Prostate gland (tissue), 2 donors: ENCODE measurements around the gene SPPL3. TPM values are rescaled to one million over a fixed set of nuclear protein-coding genes. Genes with fewer than 3 reads are reported as not detected.

Source experiments
- DNase-seq: peaks from one replicate; pipeline ENCODE4 v3.0.0-alpha.2; 2019; ENCODE audit warnings: low spot score
- H3K27ac ChIP-seq, 2 donors: fragments of 200-600 bp; sonication (generic); 2 replicates each; pipeline ENCODE4 v1.5.1; 2017 to 2019
- H3K27me3 ChIP-seq: fragments of 200-600 bp; sonication (generic); replicated peaks from 2 replicates; pipeline ENCODE4 v1.5.1; 2019; ENCODE audit not compliant: insufficient read depth
- H3K36me3 ChIP-seq, 2 donors: fragments of 200-600 bp; sonication (generic); 1 replicate in 1 of 2; 2 replicates in 1 of 2; pipeline versions ENCODE4 v1.5.1 to v1.8.1; 2017 to 2019
- H3K4me1 ChIP-seq: fragments of 200-600 bp; sonication (generic); replicated peaks from 2 replicates; pipeline ENCODE4 v1.5.1; 2019
- H3K4me3 ChIP-seq, 2 donors: fragments of 200-600 bp; sonication (generic); 2 replicates each; pipeline ENCODE4 v1.5.1; 2017 to 2019
- H3K9me3 ChIP-seq: fragments of 200-600 bp; sonication (generic); 2 replicates; pipeline ENCODE4 v1.5.1; 2017
- CTCF ChIP-seq, 4 experiments: fragments of 200-600 bp in 2 of 4; fragments of 450-650 bp in 2 of 4; sonication (generic) in 2 of 4; IDR thresholded peaks; 1 replicate in 3 of 4; 2 replicates in 1 of 4; pipeline ENCODE4 v1.5.1; 2016 to 2019; ENCODE audit warnings: antibody characterized with exemption in 4 of 4, mild to moderate bottlenecking in 2 of 4, moderate library complexity in 2 of 4
- POLR2A ChIP-seq: fragments of 450-650 bp; IDR thresholded peaks from one replicate; pipeline ENCODE4 v1.6.1; 2016; ENCODE audit warnings: antibody characterized with exemption, mild to moderate bottlenecking
- POLR2AphosphoS5 ChIP-seq: sonication (generic); formaldehyde crosslinking; IDR thresholded peaks from one replicate; pipeline ENCODE4 v1.6.1; 2017; ENCODE audit warnings: antibody characterized with exemption
- WGBS: methylation state at CpG from one replicate; pipeline ENCODE4 v1.1.5; 2018; 5-methylcytosine and 5-hydroxymethylcytosine counted together
- intact Hi-C: fragments of 100-400 bp; cut with DNase I; formaldehyde crosslinking; loops from one replicate; pipeline ENCODE4 v1.14.2; 2022
- total RNA-seq, 2 donors: library from RNA; depleted of rRNA; stranded (reverse); fragments of >200 nt; gene quantifications; one replicate each; pipeline ENCODE4 v1.1.0, GENCODE V29; 2016

SPPL3 gene
- total RNA-seq, 2 donors from 2014 or later = 36.0 to 37.1 TPM

- Histone ChIP-seq H3K27ac (no peak overlapping the region), H3K36me3 (peaks cover 12 to 27% of the 10 kb centered on the region in 2 donors), H3K9me3 (no peaks in the 10 kb centered on the region), H3K4me1 (no peaks in the 10 kb centered on the region), H3K27me3 (no peaks in the 10 kb centered on the region), H3K4me3 (no peak overlapping the region)
- WGBS = 93% methylated on average over 10 of the region's 10 CpGs
- TF ChIP-seq CTCF (IDR thresholded peaks at IDR 0.05) (no peak), POLR2A (no peak), POLR2AphosphoS5 (no peak)
- intact Hi-C loops = loop anchor here (10.0 kb wide), 1 partner anchor 184 kb away; the partner anchor contains the start of gene SPPL3
- no peak for DNase-seq
Observed at GRCh38 chr12:120720987-120721801, 183.0 kb downstream of the SPPL3 start.

GRCh38 chr12:120720234-120720986, 183.7 kb downstream of the SPPL3 start:
- no peaks in the 10 kb centered on the region for H3K9me3 ChIP-seq
- H3K27ac ChIP-seq = peak overlapping the region in 1 of 2 donors; percentile 35
- no peak for DNase-seq
- intact Hi-C loops = loop anchor here (10.0 kb wide), 1 partner anchor 184 kb away; the partner anchor contains the start of gene SPPL3
- 67% methylated on average over 7 of the region's 7 CpGs for WGBS
- TF ChIP-seq POLR2AphosphoS5 (no peak), POLR2A (no peak), CTCF (IDR thresholded peaks at IDR 0.05) (no peak)
- no peaks in the 10 kb centered on the region for H3K4me1 ChIP-seq
- peaks cover 12 to 27% of the 10 kb centered on the region in 2 donors for H3K36me3 ChIP-seq
- no peak overlapping the region for H3K4me3 ChIP-seq
- H3K27me3 ChIP-seq = no peaks in the 10 kb centered on the region

GRCh38 chr12:120719496-120720233, 184.5 kb downstream of the SPPL3 start:
- H3K4me3 ChIP-seq = no peak overlapping the region
- no peak for TF ChIP-seq POLR2AphosphoS5
- TF ChIP-seq POLR2A = no peak
- TF ChIP-seq CTCF (IDR thresholded peaks at IDR 0.05) = no peak
- no peak overlapping the region for H3K27ac ChIP-seq
- 76% methylated on average over 11 of the region's 11 CpGs for WGBS
- H3K36me3 ChIP-seq = peaks cover 12 to 27% of the 10 kb centered on the region in 2 donors
- no peaks in the 10 kb centered on the region for H3K4me1 ChIP-seq
- no peaks in the 10 kb centered on the region for H3K27me3 ChIP-seq
- DNase-seq = no peak
- intact Hi-C loops = loop anchor here (10.0 kb wide), 1 partner anchor 185 kb away; the partner anchor contains the start of gene SPPL3
- no peaks in the 10 kb centered on the region for H3K9me3 ChIP-seq

- peaks cover 12 to 27% of the 10 kb centered on the region in 2 donors for H3K36me3 ChIP-seq
- no peak for TF ChIP-seq CTCF (IDR thresholded peaks at IDR 0.05)
- no peak for TF ChIP-seq POLR2AphosphoS5
- no peak for TF ChIP-seq POLR2A
- H3K27ac ChIP-seq = no peak overlapping the region
- 50% methylated on average over 2 of the region's 2 CpGs for WGBS
- H3K4me3 ChIP-seq = no peak overlapping the region
- H3K27me3 ChIP-seq = no peaks in the 10 kb centered on the region
- intact Hi-C loops = no loop called here
- no peak for DNase-seq
- no peaks in the 10 kb centered on the region for H3K9me3 ChIP-seq
- H3K4me1 ChIP-seq = no peaks in the 10 kb centered on the region
Observed at GRCh38 chr12:120719072-120719471, 185.1 kb downstream of the SPPL3 start.
